NB4 (cell line): ENCODE data around the gene NUMBL.

Experiments used
- DNase-seq: peaks from one replicate; pipeline ENCODE4 v3.0.0; 2010; ENCODE audit warnings: low read depth
- H3K4me3 ChIP-seq: one replicate; pipeline ENCODE4 v1.5.1; 2011; ENCODE audit warnings: mild to moderate bottlenecking, low read depth, low read length, moderate library complexity
- CTCF ChIP-seq: IDR thresholded peaks from one replicate; pipeline ENCODE4 v1.5.1; 2012; ENCODE audit warnings: low read depth, low read length
- MAX ChIP-seq: IDR thresholded peaks from 2 replicates; pipeline ENCODE4 v1.6.1; 2011; ENCODE audit warnings: low read depth, low read length
- MYC ChIP-seq: IDR thresholded peaks from 2 replicates; pipeline ENCODE4 v1.6.1; 2011; ENCODE audit warnings: low read depth, low read length
- POLR2A ChIP-seq: IDR thresholded peaks from 2 replicates; pipeline ENCODE4 v1.6.1; 2011; ENCODE audit warnings: mild to moderate bottlenecking; ENCODE audit not compliant: insufficient read length; ENCODE audit errors: extremely low read depth

The NUMBL gene

GRCh38 chr19:40717325-40717879 is 27.0 kb upstream of the NUMBL start:
- peak overlapping the region; percentile 70 for H3K4me3 ChIP-seq
- TF ChIP-seq MAX = no peak
- no peak for TF ChIP-seq CTCF
- no peak for TF ChIP-seq MYC
- no peak for TF ChIP-seq POLR2A
- no peak for DNase-seq

DNA sequence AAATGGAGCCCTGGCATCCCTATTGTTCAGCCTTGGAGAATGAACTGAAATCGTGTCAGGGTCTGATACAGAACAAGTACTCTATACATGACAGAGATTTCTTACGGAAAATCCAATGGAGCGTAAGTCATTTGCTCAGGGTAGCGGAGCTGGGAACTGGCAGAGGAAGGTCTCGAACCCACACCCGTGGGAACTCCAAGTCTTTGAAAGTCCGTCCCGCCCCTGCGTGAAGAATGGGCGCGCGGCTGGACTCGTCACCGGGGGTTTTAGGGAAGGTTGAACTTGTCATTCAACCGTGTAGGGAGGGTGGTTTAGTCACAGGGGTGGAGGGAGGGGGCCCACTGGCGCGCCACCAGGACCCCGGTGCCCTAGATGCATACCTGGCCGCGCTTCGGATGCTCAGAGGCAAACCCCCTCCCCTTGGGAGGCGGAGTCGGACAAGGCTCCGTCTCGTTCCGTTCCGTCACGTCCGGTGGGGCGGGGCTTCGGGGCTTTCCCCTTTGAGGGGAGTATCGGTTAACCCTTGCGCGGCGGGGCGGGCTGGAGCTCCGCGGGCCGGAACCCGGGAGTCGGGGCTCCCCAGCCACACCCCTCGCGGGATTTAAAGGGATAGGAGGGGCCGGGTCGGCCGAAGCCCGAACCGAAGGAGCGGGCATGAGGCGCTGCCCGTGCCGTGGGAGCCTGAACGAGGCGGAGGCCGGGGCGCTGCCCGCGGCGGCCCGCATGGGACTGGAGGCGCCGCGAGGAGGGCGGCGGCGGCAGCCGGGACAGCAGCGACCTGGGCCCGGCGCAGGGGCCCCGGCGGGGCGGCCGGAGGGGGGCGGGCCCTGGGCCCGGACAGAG is 26.3 kb upstream of the NUMBL start, which contains the start of the genes COQ8B and ITPKC:
Gene COQ8B, minus strand, starts transcription at position 405 of the 843 bp plus-strand sequence. CDS start 2,254 bp downstream, outside the sequence.
Gene ITPKC, plus strand, starts transcription at position 631 of the 843 bp plus-strand sequence. Its CDS starts 24 bp downstream, at position 655.
- peak; percentile 35 for TF ChIP-seq POLR2A
- TF ChIP-seq MYC = 0 out of 2 replicates have a peak, but pooled peaks have one; percentile 29
- no peak; the same call in 1 of the 2 replicates for TF ChIP-seq MAX
- TF ChIP-seq CTCF = no peak
- H3K4me3 ChIP-seq = peak within 1 kb of the TSS; percentile 70
- peak; percentile 91 for DNase-seq

- TF ChIP-seq MYC = no peak
- no peak for TF ChIP-seq POLR2A
- no peak for TF ChIP-seq CTCF
- no peak for TF ChIP-seq MAX
- no peak for DNase-seq
These were observed 25.6 kb upstream of the NUMBL start for GRCh38 chr19:40716031-40716481.

GRCh38 chr19:40714441-40715299 is 24.2 kb upstream of the NUMBL start:
- TF ChIP-seq POLR2A (no peak), CTCF (no peak), MYC (no peak), MAX (no peak)
- peak; percentile 84 for DNase-seq
- H3K4me3 ChIP-seq = peak overlapping the region; percentile 55

More at GRCh38 chr19:40716031-40716481, 25.6 kb upstream of the NUMBL start:
- H3K4me3 ChIP-seq = peak overlapping the region; percentile 70

GRCh38 chr19:40713939-40714338 is 23.5 kb upstream of the NUMBL start:
- no peak overlapping the region for H3K4me3 ChIP-seq
- no peak for DNase-seq
- no peak for TF ChIP-seq MAX
- TF ChIP-seq CTCF = no peak
- TF ChIP-seq MYC = no peak
- no peak for TF ChIP-seq POLR2A
